Glutamatergic neuron (in vitro differentiated cells): ENCODE results near the gene MLC1. TPM values are rescaled to one million over a fixed set of nuclear protein-coding genes. Genes with fewer than 3 reads are reported as not detected.

ENCODE experiments used
- DNase-seq: peaks from one replicate; pipeline ENCODE4 v3.0.0; 2022
- H3K27ac Mint-ChIP-seq: one replicate; pipeline ENCODE4 v1.8.0; 2020; ENCODE audit warnings: mild to moderate bottlenecking, mixed read lengths, inconsistent platforms; ENCODE audit not compliant: unreplicated experiment
- H3K27me3 Mint-ChIP-seq: one replicate; pipeline ENCODE4 v1.8.0; 2020; ENCODE audit warnings: mild to moderate bottlenecking, moderate library complexity, mixed read lengths, inconsistent platforms; ENCODE audit not compliant: unreplicated experiment
- H3K36me3 Mint-ChIP-seq: one replicate; pipeline ENCODE4 v1.8.0; 2020; ENCODE audit warnings: mild to moderate bottlenecking, mixed read lengths, inconsistent platforms; ENCODE audit not compliant: unreplicated experiment
- H3K4me1 Mint-ChIP-seq: one replicate; pipeline ENCODE4 v1.8.0; 2020; ENCODE audit warnings: mild to moderate bottlenecking, low read depth, mixed read lengths, inconsistent platforms; ENCODE audit not compliant: unreplicated experiment
- H3K4me3 Mint-ChIP-seq: one replicate; pipeline ENCODE4 v1.8.0; 2020; ENCODE audit warnings: mild to moderate bottlenecking, mixed read lengths, inconsistent platforms; ENCODE audit not compliant: unreplicated experiment
- H3K9me3 Mint-ChIP-seq: one replicate; pipeline ENCODE4 v1.8.0; 2020; ENCODE audit warnings: mild to moderate bottlenecking, moderate library complexity, mixed read lengths, inconsistent platforms; ENCODE audit not compliant: unreplicated experiment
- total RNA-seq: library from RNA; stranded (reverse); fragmentation: NEBNext Ultra II Directional; extraction: Animal tissue kit (Norgen Biotek cat#: 25700); gene quantifications from one replicate; pipeline ENCODE4 v1.2.1, GENCODE V29; 2021; ENCODE audit not compliant: unreplicated experiment
- TF ChIP-seq, protein P1 (sequence below): fragments of 200-600 bp; sonication (generic); IDR thresholded peaks from one replicate; pipeline ENCODE4 v1.5.0; 2021; ENCODE audit not compliant: partially characterized antibody, unreplicated experiment

Gene MLC1
- total RNA-seq, 1 donor from 2014 or later, result not detected

DNA sequence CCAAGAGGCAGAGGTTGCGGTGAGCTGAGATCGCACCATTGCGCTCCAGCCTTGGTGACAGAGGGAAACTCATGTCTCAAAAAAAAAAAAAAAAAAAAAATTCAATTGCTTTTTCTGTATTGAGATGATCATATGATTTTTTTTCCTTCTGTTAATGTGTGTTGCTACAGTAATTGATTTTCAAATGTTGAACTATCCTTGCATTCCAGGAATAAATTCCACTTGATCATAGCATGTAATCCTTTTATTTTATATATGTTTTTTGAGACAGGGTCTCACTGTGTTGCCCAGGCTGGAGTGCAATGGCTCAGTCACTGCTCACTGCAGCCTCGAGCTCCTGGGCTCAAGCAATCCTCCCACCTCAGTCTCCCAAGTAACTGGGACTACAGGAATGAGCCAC, 37.9 kb upstream of the MLC1 start:
- no peak overlapping the region for H3K4me3 Mint-ChIP-seq
- peaks cover 2% of the 10 kb centered on the region for H3K9me3 Mint-ChIP-seq
- TF ChIP-seq, protein P1, sequence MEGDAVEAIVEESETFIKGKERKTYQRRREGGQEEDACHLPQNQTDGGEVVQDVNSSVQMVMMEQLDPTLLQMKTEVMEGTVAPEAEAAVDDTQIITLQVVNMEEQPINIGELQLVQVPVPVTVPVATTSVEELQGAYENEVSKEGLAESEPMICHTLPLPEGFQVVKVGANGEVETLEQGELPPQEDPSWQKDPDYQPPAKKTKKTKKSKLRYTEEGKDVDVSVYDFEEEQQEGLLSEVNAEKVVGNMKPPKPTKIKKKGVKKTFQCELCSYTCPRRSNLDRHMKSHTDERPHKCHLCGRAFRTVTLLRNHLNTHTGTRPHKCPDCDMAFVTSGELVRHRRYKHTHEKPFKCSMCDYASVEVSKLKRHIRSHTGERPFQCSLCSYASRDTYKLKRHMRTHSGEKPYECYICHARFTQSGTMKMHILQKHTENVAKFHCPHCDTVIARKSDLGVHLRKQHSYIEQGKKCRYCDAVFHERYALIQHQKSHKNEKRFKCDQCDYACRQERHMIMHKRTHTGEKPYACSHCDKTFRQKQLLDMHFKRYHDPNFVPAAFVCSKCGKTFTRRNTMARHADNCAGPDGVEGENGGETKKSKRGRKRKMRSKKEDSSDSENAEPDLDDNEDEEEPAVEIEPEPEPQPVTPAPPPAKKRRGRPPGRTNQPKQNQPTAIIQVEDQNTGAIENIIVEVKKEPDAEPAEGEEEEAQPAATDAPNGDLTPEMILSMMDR, result no peak
- no peak for DNase-seq
- peaks cover 2% of the 10 kb centered on the region for H3K27me3 Mint-ChIP-seq
- H3K4me1 Mint-ChIP-seq, result no peaks in the 10 kb centered on the region
- H3K36me3 Mint-ChIP-seq, result no peaks in the 10 kb centered on the region
- no peak overlapping the region for H3K27ac Mint-ChIP-seq

DNA sequence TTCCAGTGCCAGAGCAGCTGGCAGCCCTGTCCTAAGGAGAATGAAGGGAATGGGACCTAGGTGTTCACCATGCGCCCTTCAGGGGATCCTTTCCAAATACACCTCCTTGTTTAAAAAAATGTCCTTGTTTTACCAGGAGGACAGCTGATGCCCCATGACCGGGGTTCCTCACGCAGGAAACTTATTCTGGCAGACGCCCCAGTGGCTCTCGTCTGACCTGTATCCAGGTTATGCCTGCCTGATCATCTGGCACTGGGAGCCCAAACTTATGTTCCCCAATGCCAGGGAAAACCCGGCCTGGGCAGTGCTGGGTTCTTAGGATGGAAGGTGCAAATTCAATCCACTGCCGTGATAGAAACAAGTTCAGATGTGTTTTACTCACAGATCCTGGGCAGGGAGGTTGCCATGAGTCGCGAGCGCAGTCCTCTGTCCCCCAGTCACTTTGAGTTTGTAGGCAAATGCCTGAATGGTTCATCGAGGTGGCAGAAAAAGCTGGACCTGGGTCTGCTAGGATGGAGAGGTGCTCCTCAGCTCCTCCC, 36.0 kb upstream of the MLC1 start:
- no peak overlapping the region for H3K4me3 Mint-ChIP-seq
- H3K27me3 Mint-ChIP-seq, result no peaks in the 10 kb centered on the region
- no peaks in the 10 kb centered on the region for H3K4me1 Mint-ChIP-seq
- TF ChIP-seq, protein P1, result no peak
- no peak for DNase-seq
- H3K36me3 Mint-ChIP-seq, result no peaks in the 10 kb centered on the region
- H3K9me3 Mint-ChIP-seq, result peaks cover 3% of the 10 kb centered on the region
- H3K27ac Mint-ChIP-seq, result no peak overlapping the region

DNA sequence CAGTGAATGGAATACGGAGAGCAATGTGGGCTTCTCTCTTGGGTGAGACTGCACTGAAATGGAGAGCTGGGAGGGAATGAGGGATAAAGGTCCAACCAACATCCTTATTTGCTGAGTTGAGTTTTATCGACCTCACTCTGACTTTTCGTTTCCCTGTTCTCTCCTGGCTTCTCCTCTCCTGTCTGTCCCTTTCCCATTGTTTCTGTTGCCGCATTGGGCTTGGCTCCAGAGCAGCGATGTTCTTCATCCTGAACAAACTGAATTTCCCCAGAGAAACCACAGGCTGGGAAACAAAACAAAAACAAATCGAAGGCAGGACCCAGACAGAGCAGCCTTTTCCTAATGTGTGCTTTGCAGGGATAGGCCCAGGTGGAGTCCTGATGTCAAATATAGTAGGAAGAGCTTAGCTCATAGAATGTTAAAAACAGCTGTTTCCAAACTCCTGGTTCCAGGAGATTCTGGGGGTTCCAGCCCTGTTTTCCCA, 34.6 kb upstream of the MLC1 start:
- no peak overlapping the region for H3K4me3 Mint-ChIP-seq
- H3K4me1 Mint-ChIP-seq, result no peaks in the 10 kb centered on the region
- H3K9me3 Mint-ChIP-seq, result peaks cover 3% of the 10 kb centered on the region
- H3K27me3 Mint-ChIP-seq, result no peaks in the 10 kb centered on the region
- TF ChIP-seq, protein P1, result no peak
- no peaks in the 10 kb centered on the region for H3K36me3 Mint-ChIP-seq
- DNase-seq, result no peak
- H3K27ac Mint-ChIP-seq, result no peak overlapping the region

DNA sequence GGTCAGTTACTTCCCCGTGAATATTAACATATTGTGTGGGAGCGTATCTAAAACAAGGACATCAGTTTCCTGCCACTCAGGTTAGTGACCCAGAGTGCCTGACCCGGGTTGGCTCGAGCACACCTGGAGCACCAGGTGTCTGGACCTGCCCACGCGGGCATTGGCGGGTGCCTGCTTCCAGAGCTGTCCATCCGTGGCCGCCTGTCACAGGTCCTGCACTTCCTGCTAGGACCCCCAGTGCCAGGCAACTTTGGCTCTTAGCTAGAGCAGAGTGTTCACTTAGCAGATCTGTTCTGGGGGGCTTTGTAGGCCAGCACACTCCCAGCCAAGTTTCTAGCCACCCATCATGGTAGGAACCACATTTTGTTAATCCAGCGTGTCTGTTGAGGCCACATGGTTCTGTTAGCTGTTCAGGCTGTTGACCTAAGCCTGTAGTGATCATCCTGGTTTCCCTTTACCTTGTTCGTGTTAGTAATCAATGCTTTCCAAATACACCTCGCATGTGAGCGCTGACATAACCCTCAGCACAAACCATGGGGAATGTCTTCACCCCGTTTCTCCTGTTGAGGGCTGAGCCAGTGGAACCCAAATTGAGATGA, 34.0 kb upstream of the MLC1 start:
- no peaks in the 10 kb centered on the region for H3K27me3 Mint-ChIP-seq
- DNase-seq, result no peak
- H3K4me1 Mint-ChIP-seq, result no peaks in the 10 kb centered on the region
- H3K27ac Mint-ChIP-seq, result no peak overlapping the region
- TF ChIP-seq, protein P1, result no peak
- H3K4me3 Mint-ChIP-seq, result no peak overlapping the region
- H3K9me3 Mint-ChIP-seq, result peaks cover 3% of the 10 kb centered on the region
- H3K36me3 Mint-ChIP-seq, result no peaks in the 10 kb centered on the region

DNA sequence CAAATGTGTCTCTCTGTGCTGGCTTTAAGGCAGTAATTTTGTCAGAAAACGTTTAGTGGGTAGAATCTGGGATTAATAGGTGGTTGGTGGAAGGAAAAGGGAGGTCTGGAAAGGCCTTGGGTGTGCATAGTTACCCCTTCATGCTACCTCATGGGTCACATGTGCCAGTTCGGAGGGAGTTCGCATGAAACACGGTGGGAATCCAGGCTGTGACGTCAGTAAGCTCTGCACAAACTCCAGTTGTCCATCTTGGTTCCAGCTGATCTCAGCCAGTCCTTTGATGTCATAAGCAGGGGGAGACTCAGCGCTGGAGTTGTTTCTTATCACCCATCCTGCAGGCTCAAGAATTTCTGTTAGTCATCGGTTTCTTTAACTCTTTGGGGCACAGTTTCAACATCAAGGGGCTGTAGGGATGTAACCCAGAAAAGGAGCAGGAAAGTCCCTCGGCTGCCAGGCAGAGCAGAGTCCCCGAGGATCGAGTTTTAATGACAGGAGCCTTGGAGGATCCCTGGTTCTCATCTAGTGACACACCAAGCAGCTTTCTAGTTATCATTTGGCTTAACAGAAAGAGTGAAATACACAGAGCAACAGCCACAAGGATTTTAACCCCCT, 33.4 kb upstream of the MLC1 start:
- H3K36me3 Mint-ChIP-seq, result no peaks in the 10 kb centered on the region
- H3K9me3 Mint-ChIP-seq, result peaks cover 1% of the 10 kb centered on the region
- H3K4me3 Mint-ChIP-seq, result no peak overlapping the region
- TF ChIP-seq, protein P1, result no peak
- no peak for DNase-seq
- no peaks in the 10 kb centered on the region for H3K4me1 Mint-ChIP-seq
- H3K27ac Mint-ChIP-seq, result no peak overlapping the region
- H3K27me3 Mint-ChIP-seq, result no peaks in the 10 kb centered on the region
